ENCODE data around the gene LEFTY2. TPM values are rescaled to one million over a fixed set of nuclear protein-coding genes. Genes with fewer than 3 reads are reported as not detected.
"Not testable (repeated sequence)": the region's sequence is repeated elsewhere in the genome, so short reads cannot be mapped to it uniquely, and the experiment has no call there.

Gene LEFTY2
- total RNA-seq, 1 donor from 2014 or later = 144 TPM

DNA sequence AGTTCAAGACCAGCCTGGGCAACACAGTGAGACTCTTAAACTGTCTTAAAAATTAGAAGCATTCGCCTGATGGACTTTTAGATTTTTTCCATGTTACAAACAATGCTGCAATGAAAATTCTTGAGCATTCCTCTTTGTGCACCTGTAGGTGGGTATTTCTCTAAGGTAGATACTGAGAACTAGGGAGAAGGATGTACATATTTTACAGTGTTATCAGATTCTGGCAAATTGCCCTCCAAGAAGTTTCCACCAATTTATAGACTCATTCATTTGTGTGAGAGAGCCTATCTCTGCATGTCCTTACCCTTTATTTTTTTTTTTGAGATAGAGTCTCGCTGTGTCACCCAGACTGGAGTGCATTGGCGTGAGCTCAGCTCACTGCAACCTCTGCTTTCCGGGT is 12.3 kb upstream of the LEFTY2 start:
- DNase-seq (ENCODE audit: low spot score) = no peak

DNA sequence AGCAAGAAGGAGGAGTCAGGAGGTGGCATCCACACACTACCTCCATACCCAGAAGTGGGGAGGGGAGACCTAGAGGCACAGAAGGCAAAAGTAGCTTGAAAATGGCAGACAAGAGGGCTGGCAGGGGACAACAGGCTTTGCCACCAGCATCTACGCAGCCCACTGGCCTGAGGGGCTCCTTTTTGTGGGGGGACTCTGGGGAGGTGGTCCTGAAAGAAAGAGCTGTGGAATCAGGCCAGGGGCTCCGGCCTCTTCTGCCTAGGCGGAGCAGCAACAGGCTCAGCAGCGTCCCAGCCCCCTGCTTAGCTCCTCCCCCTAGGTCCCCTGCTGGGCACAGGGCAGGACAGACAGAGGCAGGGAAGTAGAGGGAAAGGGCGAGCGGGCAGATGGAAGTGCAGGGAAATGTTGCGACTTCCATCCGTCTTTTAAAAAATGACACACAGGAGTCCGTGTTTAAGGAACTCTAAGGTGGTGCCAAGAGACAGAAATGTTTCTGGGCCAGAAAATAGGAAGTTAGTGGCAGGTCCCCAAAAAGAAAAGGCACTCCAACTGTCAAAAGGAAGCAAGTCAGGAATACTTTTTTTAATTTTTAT is 10.0 kb upstream of the LEFTY2 start:
- no peak for DNase-seq (ENCODE audit: low spot score)

DNA sequence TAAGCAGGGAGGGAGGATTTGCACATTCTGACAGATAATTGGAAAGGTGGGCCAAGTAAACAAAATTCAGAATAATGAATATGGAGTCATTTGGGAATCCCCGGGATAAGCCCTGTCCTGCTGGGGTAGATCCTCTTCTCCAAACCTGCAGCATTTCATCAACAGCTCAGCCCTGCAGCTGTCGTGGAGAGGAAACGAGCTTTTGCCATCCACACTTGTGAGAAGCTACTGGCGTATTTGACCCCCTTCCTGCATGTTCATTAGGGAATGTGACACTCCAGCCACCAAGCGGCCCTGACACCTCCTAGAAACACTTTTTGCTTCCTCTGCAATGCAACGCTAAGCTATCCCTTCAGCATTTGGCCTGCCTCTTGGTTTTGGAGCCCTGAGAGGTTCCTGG is 8.0 kb upstream of the LEFTY2 start:
- no peak for DNase-seq (ENCODE audit: low spot score)

DNA sequence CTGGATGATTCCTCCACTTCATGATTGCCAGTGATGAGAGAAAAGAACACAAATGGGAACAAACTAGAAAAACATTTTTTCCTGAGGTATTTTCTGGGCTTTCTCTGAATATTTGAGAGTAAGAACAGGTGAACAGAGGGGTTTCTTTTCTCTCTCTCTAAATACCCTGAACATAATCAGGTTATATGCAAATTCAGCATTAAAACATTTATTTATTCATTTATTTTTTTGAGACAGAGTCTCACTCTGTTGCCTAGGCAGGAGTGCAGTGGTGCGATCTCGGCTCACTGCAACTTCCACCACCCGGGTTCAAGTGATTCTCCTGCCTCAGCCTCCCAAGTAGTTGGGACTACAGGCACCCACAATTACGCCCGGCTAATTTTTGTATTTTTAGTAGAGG is 5.8 kb upstream of the LEFTY2 start:
- DNase-seq (ENCODE audit: low spot score) = no peak

DNA sequence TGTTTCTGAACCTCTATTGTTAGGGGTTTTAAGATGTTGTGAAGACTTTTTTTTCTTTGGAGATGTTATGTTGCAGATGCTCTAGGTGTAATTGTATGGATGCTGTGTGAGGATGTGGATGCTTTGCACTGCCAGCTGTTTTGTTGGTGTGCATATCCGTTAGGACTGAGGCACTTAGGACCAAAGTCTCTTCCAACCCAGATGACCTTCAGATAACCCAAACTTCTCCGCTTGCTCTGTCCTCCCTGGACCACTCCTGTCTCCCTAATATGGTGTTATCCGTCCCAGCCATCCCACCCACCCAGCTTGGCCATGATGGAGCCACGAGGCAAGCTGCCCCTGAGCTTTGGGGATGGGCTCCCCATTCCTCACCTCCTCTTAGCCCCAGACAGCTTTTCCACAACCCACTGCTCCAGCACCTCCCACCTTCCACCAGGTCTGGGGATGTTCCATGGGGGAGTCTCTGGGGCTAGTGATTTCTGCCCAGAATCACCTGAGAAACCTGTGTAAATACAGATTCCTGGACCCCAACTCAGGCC is 5.1 kb upstream of the LEFTY2 start:
- DNase-seq (ENCODE audit: low spot score) = no peak

DNA sequence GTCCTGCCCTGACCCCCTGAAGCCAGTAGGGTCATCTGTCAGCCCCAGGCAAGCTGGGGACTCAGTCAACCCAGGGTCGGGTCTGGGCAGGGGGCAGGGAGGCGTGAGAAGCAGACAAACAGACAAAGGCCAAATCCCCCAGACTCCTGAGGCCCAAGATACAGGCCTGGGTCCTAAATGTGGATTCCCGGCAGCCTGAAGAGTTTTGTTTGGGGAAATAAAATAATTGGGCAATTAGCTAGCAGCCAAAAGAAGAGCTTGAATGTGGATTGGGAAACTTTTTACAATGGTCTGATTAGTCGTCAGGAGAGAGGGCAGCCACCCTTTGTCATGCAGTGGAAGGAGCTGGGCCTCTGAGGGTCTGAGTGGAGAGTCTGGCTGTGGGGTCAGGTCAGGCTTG is 4.5 kb upstream of the LEFTY2 start:
- DNase-seq (ENCODE audit: low spot score) = no peak

DNA sequence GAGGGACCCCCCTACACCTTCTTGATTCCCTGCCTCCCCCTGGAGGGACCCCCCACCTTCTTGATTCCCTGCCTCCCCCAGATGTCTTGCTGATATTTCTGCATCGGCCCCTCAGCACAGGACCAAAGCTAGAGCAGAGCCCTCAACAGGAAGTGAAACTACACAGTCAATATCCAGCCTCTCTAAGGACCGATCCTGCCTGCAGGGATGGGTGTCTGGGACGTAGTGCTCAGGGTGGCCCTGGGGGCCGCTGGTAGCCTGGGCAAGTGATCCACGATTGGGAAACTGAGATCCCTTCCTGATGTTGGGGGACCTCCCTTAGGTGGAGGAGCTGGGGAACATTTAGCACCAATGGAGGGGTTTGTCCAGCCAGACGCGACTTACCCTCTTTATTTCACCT is 3.9 kb upstream of the LEFTY2 start:
- DNase-seq (ENCODE audit: low spot score) = no peak

DNA sequence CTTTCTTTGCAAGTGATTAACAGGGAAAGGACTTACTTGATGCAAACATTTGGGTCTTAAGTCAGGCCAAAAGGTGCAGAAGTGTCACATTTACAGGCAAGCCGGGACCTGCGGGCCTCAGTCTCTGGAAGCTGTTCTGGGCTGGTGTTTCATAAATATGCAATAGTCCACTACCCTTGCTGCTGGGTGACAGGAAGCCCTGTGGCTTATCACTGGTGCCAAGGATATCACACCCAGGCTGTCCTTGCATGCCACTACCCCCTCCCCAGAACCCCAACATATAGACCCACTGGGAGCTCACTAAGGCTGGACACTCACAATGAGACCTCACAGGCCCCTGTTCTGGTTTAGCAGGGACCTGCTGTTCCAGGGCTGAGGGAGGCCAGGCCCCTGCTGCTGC is 3.4 kb upstream of the LEFTY2 start:
- DNase-seq (ENCODE audit: low spot score) = no peak

DNA sequence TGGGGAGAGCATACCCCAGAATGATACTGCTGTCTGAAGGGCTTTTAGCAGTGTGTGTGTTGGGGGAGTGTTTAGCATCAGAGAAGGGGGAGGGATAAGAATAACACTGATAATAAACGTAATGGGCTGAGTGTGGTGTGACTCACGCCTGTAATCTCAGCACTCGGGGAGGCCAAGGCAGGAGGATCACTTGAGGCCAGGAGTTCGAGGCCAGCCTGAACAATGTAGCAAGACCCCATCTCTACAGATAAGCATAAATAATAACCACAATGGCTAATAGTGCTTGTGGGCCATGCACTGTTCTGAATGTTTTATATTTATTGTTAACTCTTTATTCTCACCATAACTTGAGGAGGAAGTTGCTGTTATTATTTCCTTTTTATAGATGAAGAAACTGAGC is 2.6 kb upstream of the LEFTY2 start:
- no peak for DNase-seq (ENCODE audit: low spot score)

DNA sequence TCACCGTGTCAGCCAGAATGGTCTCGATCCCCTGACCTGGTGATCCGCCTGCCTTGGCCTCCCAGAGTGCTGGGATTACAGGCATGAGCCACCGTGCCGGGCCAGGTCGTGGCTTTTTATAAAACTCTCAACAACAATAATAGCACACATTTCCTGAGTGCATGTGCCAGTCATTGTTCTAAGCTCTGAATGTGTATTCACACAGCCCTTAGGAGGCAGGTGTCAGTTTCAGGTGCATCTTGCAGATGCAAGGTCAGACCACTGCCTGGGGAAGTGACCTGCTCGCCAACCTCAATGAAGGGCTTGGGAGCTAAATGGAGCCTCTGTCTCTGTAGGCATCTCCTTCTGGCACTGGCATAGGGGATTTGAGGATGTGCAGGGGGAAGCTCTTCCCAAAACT is 1.6 kb upstream of the LEFTY2 start:
- DNase-seq (ENCODE audit: low spot score) = no peak

DNA sequence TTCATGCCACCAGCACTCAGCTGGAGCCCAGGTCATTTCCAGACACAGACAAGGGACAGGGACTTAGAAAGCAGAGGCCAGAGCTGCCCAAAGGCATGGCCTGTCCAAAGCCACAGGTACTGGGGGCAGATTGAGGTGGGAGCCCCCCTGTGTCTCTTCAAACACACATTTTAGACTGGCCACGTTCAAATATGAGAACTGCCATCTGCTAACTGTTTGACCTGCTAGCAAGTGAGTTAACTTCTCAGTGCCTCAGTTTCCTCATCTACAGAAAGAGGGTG is 862 bp upstream of the LEFTY2 start:
- DNase-seq (ENCODE audit: low spot score) = no peak

DNA sequence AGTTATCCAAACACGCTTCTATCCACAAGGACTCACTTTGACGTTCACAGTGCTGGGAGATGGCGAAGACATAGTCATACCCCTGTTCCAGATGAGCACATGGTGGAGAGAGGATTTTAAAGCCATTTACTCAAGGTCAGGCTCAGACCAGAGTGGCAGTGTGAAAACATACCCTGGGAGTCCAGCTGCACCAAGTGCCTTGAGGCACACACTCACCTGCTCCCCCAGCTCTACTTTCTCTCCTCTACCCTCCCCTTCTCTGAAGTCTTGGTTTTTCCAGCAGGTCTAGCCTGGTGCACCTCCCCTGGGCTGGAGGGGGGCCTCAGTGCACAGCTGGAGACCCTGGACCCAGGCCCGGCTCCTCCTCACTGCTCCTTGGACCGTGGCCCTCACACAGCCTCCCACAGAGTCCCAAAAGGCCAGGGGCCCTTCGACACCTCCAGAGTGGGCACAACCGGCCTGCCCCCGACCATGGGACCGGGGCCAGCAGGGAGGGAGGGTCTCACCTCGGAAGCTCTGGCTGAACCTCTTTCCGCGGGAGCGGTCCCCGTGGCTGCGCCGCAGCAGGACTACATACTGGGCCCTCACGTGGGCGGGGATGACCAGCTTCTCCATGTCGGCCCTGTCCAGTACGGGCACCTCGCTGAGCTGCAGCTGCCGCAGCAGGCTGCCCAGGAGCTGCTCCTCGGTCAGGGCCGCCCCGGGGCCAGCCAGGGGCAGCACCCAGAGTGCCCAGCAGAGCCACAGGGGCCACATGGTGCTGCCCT is 452 bp downstream of the LEFTY2 start:
- DNase-seq (ENCODE audit: low spot score) = no peak

DNA sequence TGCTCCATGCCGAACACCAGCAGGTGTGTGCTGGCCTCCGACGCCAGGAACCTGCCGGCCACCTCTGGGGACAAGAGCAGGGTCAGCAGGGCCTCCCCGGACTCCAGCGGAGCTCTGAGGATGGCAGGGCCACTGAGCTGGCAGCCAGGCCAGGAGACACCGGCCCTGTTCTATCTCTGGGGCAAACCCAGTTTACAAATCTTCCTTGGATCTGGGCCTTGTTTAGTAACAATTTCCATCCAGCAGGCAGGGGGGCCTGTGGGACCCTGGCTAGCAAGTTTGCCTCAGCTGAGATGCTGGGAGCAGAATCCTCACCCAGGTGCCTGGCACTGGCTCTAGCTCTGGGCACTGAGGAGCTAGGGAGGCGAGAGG is 1.1 kb downstream of the LEFTY2 start:
- DNase-seq (ENCODE audit: low spot score) = not testable (repeated sequence)

DNA sequence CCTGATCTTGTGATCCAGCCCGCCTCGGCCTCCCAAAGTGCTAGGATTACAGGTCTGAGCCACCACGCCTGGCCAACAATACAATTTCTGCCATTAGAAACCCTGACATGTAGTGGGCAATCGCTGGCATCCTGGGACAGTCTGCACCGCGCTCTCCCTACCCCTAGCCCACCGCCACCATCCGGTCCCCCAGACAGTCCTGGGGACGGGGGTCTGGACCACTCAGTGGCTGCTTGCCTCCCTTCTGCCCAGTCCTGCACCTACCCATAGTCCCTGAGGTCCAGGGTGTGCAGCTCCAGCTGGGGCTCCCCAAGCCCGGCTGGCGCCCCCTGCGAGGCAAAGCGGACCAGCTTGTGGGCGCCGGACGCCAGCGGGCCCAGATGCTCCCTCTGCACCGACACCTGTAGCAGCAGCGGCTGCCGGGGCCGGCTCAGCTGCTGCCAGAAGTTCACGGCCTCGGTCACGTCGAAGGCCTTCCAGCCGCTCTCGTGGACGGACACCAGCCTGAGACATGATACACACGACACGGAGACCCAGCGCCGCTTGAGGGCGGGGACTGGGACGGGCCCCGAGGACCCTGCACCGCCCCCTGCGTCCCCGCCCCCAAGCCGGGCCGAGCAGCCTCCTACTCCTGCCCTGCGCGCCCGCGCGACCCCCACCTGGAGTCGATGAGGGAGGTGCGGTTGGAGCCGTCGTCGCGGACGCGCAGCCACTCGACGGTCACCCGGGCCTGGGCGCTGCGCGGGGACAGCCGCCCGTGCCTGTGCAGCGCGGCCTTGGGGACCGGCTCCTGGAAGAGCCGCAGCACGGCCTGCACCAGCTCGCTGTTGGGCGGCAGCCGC is 1.7 kb downstream of the LEFTY2 start:
- not testable (repeated sequence) for DNase-seq (ENCODE audit: low spot score)

DNA sequence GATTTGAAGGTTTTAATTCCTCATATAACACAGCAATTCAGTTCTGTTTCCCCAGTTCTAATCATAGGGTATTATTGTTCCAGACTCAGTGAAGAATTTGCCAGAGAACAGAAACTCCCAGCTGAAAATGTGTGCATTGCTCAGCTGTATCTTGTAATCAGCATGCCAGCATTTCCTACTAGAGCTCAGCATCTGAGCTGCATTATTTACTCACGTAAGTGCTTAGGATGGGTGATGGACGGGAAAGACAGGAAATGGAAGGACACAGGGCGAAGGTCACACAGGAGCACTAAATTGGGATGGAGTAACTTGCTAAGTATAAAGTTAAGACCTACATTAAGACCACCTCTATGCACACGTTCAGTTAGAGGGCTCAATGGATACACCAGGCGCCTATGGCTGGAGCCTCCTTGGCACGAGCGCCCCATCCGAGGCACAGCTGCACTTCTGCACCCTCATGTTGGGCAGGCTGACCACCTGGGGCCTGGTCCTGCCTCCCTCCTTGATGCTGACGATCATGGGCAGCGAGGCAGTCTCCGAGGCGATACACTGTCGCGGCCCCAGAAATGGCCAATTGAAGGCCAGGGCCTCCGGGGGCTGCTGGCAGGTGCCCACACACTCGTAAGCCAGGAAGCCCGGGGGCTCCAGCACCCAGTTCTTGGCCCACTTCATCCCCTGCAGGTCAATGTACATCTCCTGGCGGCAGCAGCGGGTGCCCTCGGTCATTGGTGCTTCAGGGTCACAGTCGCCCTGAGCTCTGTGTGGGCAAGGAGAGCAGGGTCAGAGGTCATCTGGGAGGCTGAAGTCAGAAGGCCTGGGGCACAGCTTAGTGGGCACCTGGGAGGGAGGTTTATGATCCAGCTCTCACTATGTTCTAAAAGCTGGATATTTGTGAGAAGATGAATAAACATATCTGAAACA is 3.7 kb downstream of the LEFTY2 start:
- no peak for DNase-seq (ENCODE audit: low spot score)

DNA sequence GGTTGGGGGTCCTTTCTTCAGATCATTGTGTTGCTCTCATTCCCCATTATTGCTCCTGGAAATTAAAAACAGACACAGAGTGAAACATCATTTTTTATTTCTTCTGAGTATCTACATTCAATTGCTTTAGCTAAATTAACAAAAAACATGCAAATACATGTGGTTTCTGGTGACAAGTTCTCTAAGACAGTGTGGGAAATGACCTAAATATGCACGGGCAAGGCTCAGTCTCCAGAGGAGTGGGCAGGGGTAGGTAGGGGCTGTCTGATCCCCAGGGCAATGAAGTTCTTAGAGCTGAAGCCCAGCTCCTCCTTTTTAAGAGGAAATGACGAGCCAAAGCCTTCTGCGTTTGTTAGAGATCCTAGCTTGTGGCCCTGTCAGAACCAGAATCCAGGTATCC is 4.5 kb downstream of the LEFTY2 start:
- DNase-seq (ENCODE audit: low spot score) = no peak

DNA sequence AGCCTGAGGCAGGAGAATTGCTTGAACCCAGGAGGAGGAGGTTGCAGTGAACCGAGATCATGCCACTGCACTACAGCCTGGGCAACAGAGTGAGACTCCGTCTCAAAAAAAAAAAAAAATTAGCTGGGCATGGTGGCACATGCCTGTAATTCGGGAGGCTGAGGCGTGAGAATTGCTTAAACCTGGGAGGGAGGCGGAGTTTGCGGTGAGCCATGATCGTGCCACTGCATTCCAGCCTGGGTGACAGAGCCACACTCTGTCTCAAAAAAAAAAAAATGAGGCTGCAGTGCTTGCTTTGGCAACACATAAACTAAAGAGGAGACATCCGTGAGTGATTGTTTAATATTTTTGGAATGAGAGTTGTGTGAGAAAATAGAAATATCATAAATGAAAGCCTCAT is 4.9 kb downstream of the LEFTY2 start:
- DNase-seq (ENCODE audit: low spot score) = not testable (repeated sequence)

DNA sequence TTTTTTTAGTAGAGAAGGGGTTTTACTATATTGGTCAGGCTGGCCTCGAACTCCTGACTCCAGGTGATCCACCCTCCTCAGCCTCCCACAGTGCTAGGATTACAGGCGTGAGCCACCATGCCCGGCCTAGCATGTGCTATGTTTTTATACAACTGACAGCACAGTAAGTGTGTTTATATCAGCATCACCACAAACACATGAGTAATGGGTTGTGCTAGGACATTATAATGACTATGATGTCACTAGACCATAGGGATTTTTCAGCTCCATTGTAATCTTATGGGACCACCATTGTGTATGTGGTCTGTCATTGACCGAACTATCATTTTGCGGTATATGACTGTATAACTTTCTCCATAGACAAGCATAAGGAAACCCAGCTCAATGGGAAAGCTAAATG is 6.3 kb downstream of the LEFTY2 start:
- no peak for DNase-seq (ENCODE audit: low spot score)

DNA sequence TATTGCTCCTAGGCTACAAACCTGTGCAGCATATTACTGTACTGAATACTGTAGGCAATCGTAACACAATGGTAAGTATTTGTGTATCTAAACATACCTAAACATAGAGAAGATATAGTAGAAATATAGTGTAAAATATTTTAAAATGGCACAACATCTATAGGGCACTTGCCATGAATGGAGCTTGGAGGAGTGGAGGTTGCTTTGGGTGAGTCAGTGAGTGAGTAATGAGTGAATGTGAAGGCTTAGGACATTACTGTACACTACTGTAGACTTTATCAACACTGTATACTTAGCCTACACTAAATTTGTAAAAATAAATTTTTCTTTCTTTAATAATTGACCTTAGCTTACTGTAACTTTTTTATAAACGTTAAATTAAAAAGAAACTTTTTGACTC is 7.9 kb downstream of the LEFTY2 start:
- no peak for DNase-seq (ENCODE audit: low spot score)

DNA sequence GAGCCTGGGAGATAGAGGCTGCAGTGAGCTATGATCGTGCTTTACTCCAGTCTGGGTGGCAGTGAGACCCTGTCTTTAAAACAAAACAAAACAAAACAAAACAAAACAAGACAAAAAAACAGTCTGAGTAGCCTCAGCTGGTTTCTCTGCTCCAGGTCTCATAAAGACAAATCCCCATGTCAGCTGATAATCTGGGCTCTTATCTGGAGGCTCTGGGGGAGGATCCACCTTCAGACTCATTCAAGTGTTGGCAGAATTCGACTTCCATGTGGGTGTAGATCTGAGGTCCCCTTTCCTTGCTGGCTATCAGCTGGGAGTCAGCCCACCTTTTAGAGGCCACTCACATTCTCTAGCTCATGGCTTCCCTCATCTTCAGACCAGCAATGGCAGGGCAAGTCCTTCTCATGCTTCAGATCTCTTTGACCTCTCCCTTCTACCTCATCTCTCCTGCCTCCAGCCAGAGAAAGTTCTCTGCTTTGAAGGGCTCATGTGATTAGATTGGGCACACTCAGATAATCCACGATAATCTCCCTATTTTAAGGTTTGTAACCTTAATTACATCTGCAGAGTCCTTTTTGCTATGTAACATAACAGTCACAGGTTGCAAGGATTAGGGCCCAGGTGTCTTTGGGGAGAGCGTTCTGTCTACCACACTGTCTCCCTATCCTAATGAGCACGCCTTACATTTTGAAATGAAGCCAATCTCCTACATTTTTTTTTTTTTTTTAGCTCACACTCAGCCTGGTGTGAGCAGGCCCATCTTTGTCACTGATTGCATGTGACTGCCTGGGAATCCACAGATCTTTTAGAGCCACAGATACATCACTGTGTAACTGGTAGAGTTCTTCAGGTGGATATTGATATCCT is 9.5 kb downstream of the LEFTY2 start:
- no peak for DNase-seq (ENCODE audit: low spot score)

DNA sequence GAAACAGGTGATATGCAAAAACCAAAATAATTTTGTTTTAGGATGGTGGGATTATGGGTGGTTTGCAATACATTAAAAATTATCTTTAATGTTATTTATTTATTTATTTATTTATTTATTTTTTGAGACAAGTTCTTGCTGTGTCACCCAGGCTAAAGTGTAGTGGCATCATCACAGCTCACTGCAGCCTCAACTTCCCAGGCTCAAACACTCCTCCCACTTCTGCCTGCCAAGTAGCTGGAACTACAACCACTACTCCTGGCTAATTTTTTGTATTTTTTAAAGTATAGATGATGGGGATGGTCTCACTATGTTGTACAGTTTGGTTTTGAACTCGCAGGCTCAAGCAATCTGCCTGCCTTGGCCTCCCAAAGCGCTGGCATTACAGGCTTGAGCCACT is 10.5 kb downstream of the LEFTY2 start:
- DNase-seq (ENCODE audit: low spot score) = no peak
